OCI-LY1 (cell line): ENCODE data around the gene FMR1.

Experiments used
- CTCF ChIP-seq: fragments of 200-600 bp; sonication (generic), shearing (Covaris generic); IDR thresholded peaks from 2 replicates; pipeline ENCODE4 v1.5.1; 2017; ENCODE audit warnings: mild to moderate bottlenecking, antibody characterized with exemption, low read length, moderate library complexity, mixed read lengths
- EZH2 ChIP-seq: fragments of 200-600 bp; sonication (generic), shearing (Covaris generic); IDR thresholded peaks from 2 replicates; pipeline ENCODE4 v1.8.0; 2017; ENCODE audit warnings: borderline replicate concordance, mixed run types, mild to moderate bottlenecking, antibody characterized with exemption, low read length, moderate library complexity, mixed read lengths

- TF ChIP-seq CTCF (no peak), EZH2 (no peak)
These were observed 6.3 kb downstream of the FMR1 start for GRCh38 chrX:147917700-147918695.
